GM12892 (cell line): ENCODE measurements around the gene NR1I2.

ENCODE experiments used
- POLR2A ChIP-seq: IDR thresholded peaks from 2 replicates; pipeline ENCODE4 v1.6.1; 2011; ENCODE audit warnings: low read depth, low read length, control low read depth
- TAF1 ChIP-seq: IDR thresholded peaks from 2 replicates; pipeline ENCODE4 v1.6.1; 2011; ENCODE audit warnings: low read depth, mild to moderate bottlenecking, control low read depth, low read length, borderline replicate concordance

- TF ChIP-seq TAF1, result no peak
- no peak for TF ChIP-seq POLR2A
Measured at GRCh38 chr3:119817071-119817470, 35.2 kb downstream of the NR1I2 start.
